Transverse colon (tissue), 4 donors: ENCODE measurements around the gene SLC24A3. TPM values are rescaled to one million over a fixed set of nuclear protein-coding genes. Genes with fewer than 3 reads are reported as not detected.

ENCODE experiments used
- DNase-seq: peaks from one replicate; pipeline ENCODE4 v3.0.0-alpha.2; 2019
- H3K27ac ChIP-seq, 4 donors: fragments of 200-600 bp; sonication (generic); 2 replicates each; pipeline ENCODE4 v1.5.1; 2016 to 2018; ENCODE audit warnings: inconsistent platforms in 4 of 4
- H3K27me3 ChIP-seq: fragments of 200-600 bp; sonication (generic); 2 replicates; pipeline ENCODE4 v1.5.1; 2017; ENCODE audit warnings: inconsistent platforms
- H3K36me3 ChIP-seq, 4 donors: fragments of 200-600 bp; sonication (generic); 2 replicates each; pipeline ENCODE4 v1.5.1; 2017 to 2019; ENCODE audit warnings: inconsistent platforms in 4 of 4
- H3K4me1 ChIP-seq, 4 donors: fragments of 200-600 bp; sonication (generic); 2 replicates each; pipeline ENCODE4 v1.5.1; 2017 to 2020; ENCODE audit warnings: inconsistent platforms in 4 of 4
- H3K4me3 ChIP-seq, 4 donors: fragments of 200-600 bp; sonication (generic); 1 replicate in 1 of 4; 2 replicates in 3 of 4; pipeline versions ENCODE4 v1.5.1 to v1.6.1; 2017 to 2019; ENCODE audit warnings: inconsistent platforms in 4 of 4
- H3K9me3 ChIP-seq, 2 donors: fragments of 200-600 bp; sonication (generic); 2 replicates each; pipeline ENCODE4 v1.5.1; 2017 to 2019; ENCODE audit warnings: inconsistent platforms in 2 of 2
- CTCF ChIP-seq, 5 experiments: fragments of 200-600 bp in 3 of 5; fragments of 450-650 bp in 2 of 5; sonication (generic) in 3 of 5; IDR thresholded peaks; 1 replicate in 2 of 5; 2 replicates in 3 of 5; pipeline ENCODE4 v1.5.1; 2016 to 2017; ENCODE audit warnings: antibody characterized with exemption in 5 of 5, inconsistent platforms in 3 of 5, mild to moderate bottlenecking in 2 of 5, moderate library complexity in 1 of 5
- EP300 ChIP-seq: sonication (generic); formaldehyde crosslinking; IDR thresholded peaks from one replicate; pipeline ENCODE4 v1.6.1; 2017; ENCODE audit warnings: antibody characterized with exemption, low read depth
- POLR2A ChIP-seq: fragments of 450-650 bp; IDR thresholded peaks from one replicate; pipeline ENCODE4 v1.6.1; 2016; ENCODE audit warnings: antibody characterized with exemption, mild to moderate bottlenecking, moderate library complexity
- POLR2AphosphoS5 ChIP-seq, 3 donors: sonication (generic); formaldehyde crosslinking; IDR thresholded peaks; one replicate each; pipeline ENCODE4 v1.6.1; 2016; ENCODE audit warnings: antibody characterized with exemption in 3 of 3
- WGBS, 2 donors: methylation state at CpG; one replicate each; pipeline ENCODE4 v1.1.5; 2018; ENCODE audit warnings: low coverage in 1 of 2; 5-methylcytosine and 5-hydroxymethylcytosine counted together
- in situ Hi-C, 4 donors: fragments of 200-750 bp; cut with MboI; loops; one replicate each; pipeline versions ENCODE4 v1.15.0 to v1.15.1; 2017; ENCODE audit warnings: low sequenced_read_pairs in 3 of 4, low pct_ligation_motif_present in 1 of 4, low pct_unique_long_range_greater_than_20kb in 1 of 4
- intact Hi-C: fragments of 100-400 bp; cut with DNase I; formaldehyde crosslinking; loops from one replicate; pipeline ENCODE4 v1.15.1; 2023; ENCODE audit warnings: low total_unique reads
- total RNA-seq, 4 donors: library from RNA; depleted of rRNA; stranded (reverse); fragments of >200 nt; gene quantifications; one replicate each; pipeline ENCODE4 v1.1.0, GENCODE V29; 2016

The SLC24A3 gene
- total RNA-seq, 4 donors from 2014 or later: 4.4 to 6.7 (median 4.6) TPM

- in situ Hi-C loops (no loop called here), intact Hi-C loops (no loop called here)
- no peak for DNase-seq
- 71 to 72% methylated on average over 4 to 6 of the region's 6 CpGs for WGBS, 2 donors
- Histone ChIP-seq H3K36me3 (no peaks in the 10 kb centered on the region), H3K4me1 (no peaks in the 10 kb centered on the region), H3K4me3 (no peak overlapping the region), H3K9me3 (no peaks in the 10 kb centered on the region), H3K27me3 (no peaks in the 10 kb centered on the region), H3K27ac (no peak overlapping the region)
- no peak for TF ChIP-seq EP300
- TF ChIP-seq POLR2A: no peak
- no peak for TF ChIP-seq POLR2AphosphoS5 (IDR thresholded peaks at IDR 0.05)
- TF ChIP-seq CTCF (IDR thresholded peaks at IDR 0.05): no peak
Measured at GRCh38 chr20:19370076-19371075, 157.9 kb downstream of the SLC24A3 start.

DNA sequence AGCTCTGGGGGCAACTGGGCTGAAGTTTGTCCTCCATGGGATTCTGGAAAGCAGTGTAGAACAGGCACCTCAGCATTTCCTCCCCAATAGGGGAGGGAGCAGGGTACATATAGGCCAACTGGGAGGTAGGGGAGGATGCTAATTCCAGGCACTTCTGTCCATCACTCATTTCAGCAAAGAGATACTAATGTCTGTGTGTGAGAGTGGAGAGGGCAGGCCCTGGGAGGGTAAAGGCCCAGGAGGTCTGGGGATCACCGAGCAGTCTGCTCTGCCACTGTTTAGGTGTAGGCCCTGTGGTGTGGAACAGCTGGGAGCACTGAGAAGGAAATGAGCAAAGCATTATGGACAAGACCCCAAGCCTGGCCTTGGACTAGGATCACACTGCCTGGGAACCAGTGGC lies 158.7 kb downstream of the SLC24A3 start:
- intact Hi-C loops: no loop called here
- Histone ChIP-seq H3K27me3 (no peaks in the 10 kb centered on the region), H3K9me3 (no peaks in the 10 kb centered on the region), H3K4me1 (no peaks in the 10 kb centered on the region), H3K27ac (no peak overlapping the region), H3K4me3 (no peak overlapping the region), H3K36me3 (no peaks in the 10 kb centered on the region)
- DNase-seq: no peak
- 78 to 100% methylated on average over 1 of the region's 1 CpG for WGBS, 2 donors
- no peak for TF ChIP-seq POLR2AphosphoS5 (IDR thresholded peaks at IDR 0.05)
- TF ChIP-seq POLR2A: no peak
- TF ChIP-seq CTCF (IDR thresholded peaks at IDR 0.05): no peak
- TF ChIP-seq EP300: no peak
- in situ Hi-C loops: no loop called here

GRCh38 chr20:19374216-19374615 lies 161.8 kb downstream of the SLC24A3 start:
- Histone ChIP-seq H3K36me3 (no peaks in the 10 kb centered on the region), H3K4me1 (peaks cover 0 to 5% (median 0%) of the 10 kb centered on the region in 4 donors), H3K4me3 (no peak overlapping the region), H3K9me3 (no peaks in the 10 kb centered on the region), H3K27ac (no peak overlapping the region), H3K27me3 (no peaks in the 10 kb centered on the region)
- intact Hi-C loops (no loop called here), in situ Hi-C loops (no loop called here)
- DNase-seq: no peak
- WGBS, 2 donors: 91 to 100% methylated on average over 1 to 3 of the region's 3 CpGs
- TF ChIP-seq EP300 (no peak), POLR2AphosphoS5 (IDR thresholded peaks at IDR 0.05) (no peak), CTCF (IDR thresholded peaks at IDR 0.05) (no peak), POLR2A (no peak)

DNA sequence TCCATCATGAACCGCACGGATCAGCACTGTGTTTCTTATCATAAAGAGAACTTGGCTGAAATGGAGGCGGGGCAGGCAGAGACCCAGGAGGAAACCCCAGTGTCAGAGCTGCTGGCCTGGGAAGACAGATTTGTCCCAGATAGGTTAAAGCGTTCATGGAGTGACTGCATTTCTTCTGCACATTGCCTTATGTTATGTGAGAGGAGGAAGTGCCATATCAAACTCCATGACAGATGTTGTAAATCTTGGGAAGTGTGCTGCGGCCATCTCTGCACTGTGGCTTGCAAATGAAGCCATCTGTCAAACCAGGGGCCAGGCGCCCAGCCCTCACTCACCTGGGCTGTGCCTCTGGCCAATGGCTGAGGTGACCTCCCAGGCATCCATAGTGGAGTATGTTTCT lies 163.0 kb downstream of the SLC24A3 start:
- TF ChIP-seq POLR2AphosphoS5 (IDR thresholded peaks at IDR 0.05) (no peak), POLR2A (no peak), CTCF (IDR thresholded peaks at IDR 0.05) (no peak), EP300 (no peak)
- Histone ChIP-seq H3K36me3 (no peaks in the 10 kb centered on the region), H3K27me3 (no peaks in the 10 kb centered on the region), H3K27ac (no peak overlapping the region), H3K4me1 (peaks cover 0 to 5% (median 0%) of the 10 kb centered on the region in 4 donors), H3K4me3 (no peak overlapping the region), H3K9me3 (no peaks in the 10 kb centered on the region)
- WGBS, 2 donors: 53 to 66% methylated on average over 3 to 6 of the region's 6 CpGs
- in situ Hi-C loops: no loop called here
- intact Hi-C loops: no loop called here
- DNase-seq: no peak
